ENCODE measurements around the gene LRGUK. TPM values are rescaled to one million over a fixed set of nuclear protein-coding genes. Genes with fewer than 3 reads are reported as not detected.

The LRGUK gene
- polyA plus RNA-seq, 6 donors from 2014 or later, result not detected

DNA sequence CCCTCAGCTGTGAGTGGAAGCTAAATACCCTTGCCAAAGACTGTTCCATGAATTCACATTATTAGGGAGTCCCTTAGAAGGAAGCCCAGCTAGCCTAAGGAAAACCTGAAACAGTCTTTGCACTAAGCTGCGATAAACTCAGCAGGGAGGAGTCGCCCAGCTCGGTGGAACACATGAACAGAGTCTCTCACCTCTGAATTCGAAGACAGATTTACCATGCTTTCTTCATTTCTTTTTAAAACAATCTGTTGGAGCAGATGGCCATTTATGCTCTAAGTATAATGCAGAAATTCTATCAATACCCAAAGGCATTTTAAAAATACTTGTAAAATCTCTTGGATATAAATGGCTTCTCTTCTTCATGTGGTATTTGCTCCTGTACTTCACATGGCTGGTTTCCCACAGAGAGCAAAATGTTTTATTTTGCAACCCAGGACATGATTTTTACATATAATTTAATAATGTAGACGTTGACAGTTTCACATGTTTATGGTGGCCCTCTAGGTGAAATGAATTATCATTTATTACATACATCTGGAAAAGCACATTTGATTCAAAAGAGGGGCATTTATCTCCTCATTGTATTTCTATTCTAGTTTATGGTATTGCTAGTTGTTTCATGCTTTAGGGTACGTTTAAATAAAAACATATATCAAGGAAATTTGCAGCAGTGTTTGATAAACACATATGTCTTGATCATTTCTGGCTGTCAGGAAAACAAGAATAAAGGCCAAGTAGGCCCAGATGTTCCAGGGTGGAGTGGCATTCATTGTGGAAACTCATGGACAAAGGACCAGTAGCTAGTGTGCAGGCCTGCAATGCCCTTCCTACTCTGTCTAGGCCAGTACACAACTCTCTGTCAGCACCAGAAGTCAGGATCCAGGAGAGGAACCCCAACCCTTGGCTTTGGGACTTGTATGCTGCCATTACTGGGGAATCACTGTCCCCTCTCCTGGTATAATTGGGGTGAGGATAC is 52.2 kb downstream of the LRGUK start:
- no peaks in the 10 kb centered on the region for H3K36me3 Mint-ChIP-seq
- H3K27ac Mint-ChIP-seq, result no peak overlapping the region
- no peak overlapping the region for H3K4me3 Mint-ChIP-seq
- H3K27me3 Mint-ChIP-seq, result no peaks in the 10 kb centered on the region
- no peaks in the 10 kb centered on the region for H3K9me3 Mint-ChIP-seq
- no peak for DNase-seq
- H3K4me1 Mint-ChIP-seq, result peaks cover 0 to 8% (median 0%) of the 10 kb centered on the region in 3 donors
- no peak for ATAC-seq (ENCODE audit: low read depth in 2 of 2)

- H3K4me1 Mint-ChIP-seq, result no peaks in the 10 kb centered on the region
Measured at GRCh38 chr7:134180376-134180775, 53.2 kb downstream of the LRGUK start.

GRCh38 chr7:134182078-134182477 is 54.9 kb downstream of the LRGUK start:
- no peak overlapping the region for H3K27ac Mint-ChIP-seq
- H3K36me3 Mint-ChIP-seq, result no peaks in the 10 kb centered on the region

More at GRCh38 chr7:134180376-134180775, 53.2 kb downstream of the LRGUK start:
- H3K36me3 Mint-ChIP-seq, result no peaks in the 10 kb centered on the region
- ATAC-seq (ENCODE audit: low read depth in 2 of 2) (no peak), DNase-seq (no peak)
- no peak overlapping the region for H3K4me3 Mint-ChIP-seq
- H3K9me3 Mint-ChIP-seq, result no peaks in the 10 kb centered on the region
- no peak overlapping the region for H3K27ac Mint-ChIP-seq
- H3K27me3 Mint-ChIP-seq, result no peaks in the 10 kb centered on the region

DNA sequence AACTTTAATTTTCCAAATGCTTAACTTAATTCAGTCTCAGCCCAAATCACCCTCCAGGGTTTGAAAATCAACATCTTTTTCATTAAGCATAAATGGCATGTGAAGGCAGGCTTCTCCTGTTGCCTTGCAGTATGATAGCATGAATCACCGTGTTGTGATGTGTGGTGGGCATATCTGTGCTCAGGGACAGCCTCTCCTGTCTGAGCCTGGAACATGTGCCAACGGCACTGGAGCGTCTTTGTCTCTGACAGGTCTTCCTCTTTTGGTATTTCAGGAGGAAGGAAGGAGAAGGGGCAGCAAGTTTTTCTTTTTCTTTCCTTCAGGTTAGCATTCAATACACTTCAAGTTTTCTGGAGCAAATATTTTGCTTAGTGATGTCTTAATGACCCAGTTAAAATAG is 57.6 kb downstream of the LRGUK start:
- Mint-ChIP-seq H3K9me3 (no peaks in the 10 kb centered on the region), H3K27me3 (no peaks in the 10 kb centered on the region), H3K4me1 (no peaks in the 10 kb centered on the region), H3K4me3 (no peak overlapping the region), H3K36me3 (no peaks in the 10 kb centered on the region), H3K27ac (no peak overlapping the region)
- no peak for ATAC-seq (ENCODE audit: low read depth in 2 of 2)
- DNase-seq, result no peak

More at GRCh38 chr7:134182078-134182477, 54.9 kb downstream of the LRGUK start:
- Mint-ChIP-seq H3K27me3 (no peaks in the 10 kb centered on the region), H3K4me3 (no peak overlapping the region), H3K4me1 (no peaks in the 10 kb centered on the region), H3K9me3 (no peaks in the 10 kb centered on the region)
- ATAC-seq (ENCODE audit: low read depth in 2 of 2), result no peak
- DNase-seq, result no peak

DNA sequence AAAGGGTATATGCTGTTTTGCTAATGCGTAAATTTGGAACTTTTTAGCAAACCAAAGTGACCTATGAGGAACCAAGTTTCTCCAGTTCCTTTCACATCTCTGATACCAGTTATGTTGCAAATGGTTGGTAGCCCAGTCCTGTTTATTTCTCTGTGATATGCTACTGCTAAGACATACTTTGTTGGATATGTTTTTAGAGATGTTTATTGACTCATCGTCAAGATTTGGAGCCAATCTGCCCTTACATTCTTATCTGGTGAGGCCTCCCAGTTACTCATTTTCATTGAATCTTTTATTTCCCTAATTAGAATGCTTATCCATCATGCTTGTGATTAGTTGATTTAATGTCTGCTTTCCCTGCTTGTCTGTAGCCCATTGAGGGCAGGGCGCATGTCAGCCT is 58.9 kb downstream of the LRGUK start:
- no peaks in the 10 kb centered on the region for H3K27me3 Mint-ChIP-seq
- H3K36me3 Mint-ChIP-seq, result no peaks in the 10 kb centered on the region
- no peaks in the 10 kb centered on the region for H3K9me3 Mint-ChIP-seq
- no peak overlapping the region for H3K4me3 Mint-ChIP-seq
- H3K27ac Mint-ChIP-seq, result no peak overlapping the region
- ATAC-seq (ENCODE audit: low read depth in 2 of 2), result no peak
- no peak for DNase-seq
- H3K4me1 Mint-ChIP-seq, result no peaks in the 10 kb centered on the region

GRCh38 chr7:134186801-134187200 is 59.7 kb downstream of the LRGUK start:
- Mint-ChIP-seq H3K9me3 (no peaks in the 10 kb centered on the region), H3K27me3 (no peaks in the 10 kb centered on the region), H3K4me3 (no peak overlapping the region), H3K36me3 (no peaks in the 10 kb centered on the region), H3K27ac (no peak overlapping the region), H3K4me1 (no peaks in the 10 kb centered on the region)
- DNase-seq (no peak), ATAC-seq (ENCODE audit: low read depth in 2 of 2) (no peak)

DNA sequence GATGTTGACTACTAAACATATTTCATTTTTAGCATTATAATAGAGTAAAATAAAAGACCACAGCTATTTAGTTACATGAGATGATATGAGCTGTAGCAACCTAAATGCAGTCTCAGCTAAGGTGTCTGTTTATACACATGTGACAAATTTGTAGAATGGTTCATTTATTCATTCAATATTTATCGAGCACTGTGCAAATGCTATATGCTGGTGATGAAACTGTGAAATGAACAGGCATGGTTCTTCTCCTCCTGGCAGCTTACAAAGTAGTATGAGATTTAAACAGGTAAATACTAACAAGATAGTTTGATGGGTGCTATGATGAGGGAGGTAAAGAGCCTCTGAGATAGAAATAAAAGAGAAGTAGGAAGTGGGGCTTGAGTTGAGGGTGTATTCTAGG is 60.8 kb downstream of the LRGUK start:
- H3K9me3 Mint-ChIP-seq, result no peaks in the 10 kb centered on the region
- H3K4me3 Mint-ChIP-seq, result no peak overlapping the region
- DNase-seq (no peak), ATAC-seq (ENCODE audit: low read depth in 2 of 2) (no peak)
- no peak overlapping the region for H3K27ac Mint-ChIP-seq
- H3K27me3 Mint-ChIP-seq, result no peaks in the 10 kb centered on the region
- no peaks in the 10 kb centered on the region for H3K4me1 Mint-ChIP-seq
- H3K36me3 Mint-ChIP-seq, result no peaks in the 10 kb centered on the region

- H3K27me3 Mint-ChIP-seq, result no peaks in the 10 kb centered on the region
- ATAC-seq (ENCODE audit: low read depth in 2 of 2), result no peak
Measured at GRCh38 chr7:134188311-134188710, 61.2 kb downstream of the LRGUK start.

DNA sequence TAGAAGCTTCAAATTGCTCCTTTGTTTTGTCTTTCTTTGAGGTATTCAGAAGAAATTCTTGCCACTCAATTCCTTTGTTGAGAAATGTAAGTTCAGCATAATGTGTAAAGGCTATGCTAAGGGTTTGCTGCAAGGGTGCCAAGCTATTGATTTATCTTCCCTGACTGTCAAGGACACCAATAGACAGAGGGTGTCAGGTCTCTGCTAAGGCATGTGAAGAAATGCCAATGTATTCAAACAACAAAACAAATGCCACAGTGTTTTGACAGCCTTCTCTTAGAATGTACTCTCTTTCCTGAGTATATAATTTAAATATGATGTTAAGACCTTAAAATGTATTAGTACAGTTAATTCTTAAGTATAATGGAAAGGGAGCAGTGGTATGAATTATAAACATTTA is 62.4 kb downstream of the LRGUK start:
- no peak for ATAC-seq (ENCODE audit: low read depth in 2 of 2)
- no peak overlapping the region for H3K27ac Mint-ChIP-seq
- no peaks in the 10 kb centered on the region for H3K36me3 Mint-ChIP-seq
- no peak for DNase-seq
- H3K9me3 Mint-ChIP-seq, result no peaks in the 10 kb centered on the region
- no peaks in the 10 kb centered on the region for H3K4me1 Mint-ChIP-seq
- H3K4me3 Mint-ChIP-seq, result no peak overlapping the region
- no peaks in the 10 kb centered on the region for H3K27me3 Mint-ChIP-seq

More at GRCh38 chr7:134188311-134188710, 61.2 kb downstream of the LRGUK start:
- no peak for DNase-seq
- Mint-ChIP-seq H3K9me3 (no peaks in the 10 kb centered on the region), H3K4me1 (no peaks in the 10 kb centered on the region), H3K36me3 (no peaks in the 10 kb centered on the region), H3K4me3 (no peak overlapping the region), H3K27ac (no peak overlapping the region)

- no peaks in the 10 kb centered on the region for H3K4me1 Mint-ChIP-seq
- H3K9me3 Mint-ChIP-seq, result no peaks in the 10 kb centered on the region
- DNase-seq (no peak), ATAC-seq (ENCODE audit: low read depth in 2 of 2) (no peak)
- H3K27me3 Mint-ChIP-seq, result no peaks in the 10 kb centered on the region
- H3K27ac Mint-ChIP-seq, result no peak overlapping the region
- H3K4me3 Mint-ChIP-seq, result no peak overlapping the region
- H3K36me3 Mint-ChIP-seq, result no peaks in the 10 kb centered on the region
Measured at GRCh38 chr7:134191876-134192275, 64.7 kb downstream of the LRGUK start.

DNA sequence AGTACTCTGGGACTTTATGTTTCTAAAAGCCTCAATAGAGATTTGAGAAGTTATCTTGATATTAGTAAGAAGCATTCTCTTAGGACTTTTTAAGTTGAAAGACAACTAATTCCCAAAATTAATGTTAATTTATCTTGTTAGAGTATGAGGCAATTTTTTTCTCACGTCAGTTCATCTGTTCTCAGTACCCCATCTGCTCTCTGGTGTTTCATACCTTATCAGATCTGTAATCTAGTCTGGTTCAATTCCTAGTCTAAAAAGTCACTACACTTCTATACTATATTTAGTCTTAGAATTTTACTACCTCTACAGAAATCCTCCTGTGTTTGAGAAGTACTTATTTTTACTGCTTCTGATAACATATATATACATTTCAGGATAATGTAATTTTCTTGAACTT is 66.1 kb downstream of the LRGUK start:
- Mint-ChIP-seq H3K4me3 (no peak overlapping the region), H3K4me1 (no peaks in the 10 kb centered on the region), H3K9me3 (no peaks in the 10 kb centered on the region), H3K36me3 (no peaks in the 10 kb centered on the region), H3K27me3 (peaks cover 0 to 1% (median 0%) of the 10 kb centered on the region in 3 donors), H3K27ac (no peak overlapping the region)
- ATAC-seq (ENCODE audit: low read depth in 2 of 2) (no peak), DNase-seq (no peak)

GRCh38 chr7:134195252-134195651 is 68.1 kb downstream of the LRGUK start:
- no peak overlapping the region for H3K4me3 Mint-ChIP-seq
- no peaks in the 10 kb centered on the region for H3K4me1 Mint-ChIP-seq
- no peak for ATAC-seq (ENCODE audit: low read depth in 2 of 2)
- DNase-seq, result no peak
- peaks cover 0 to 4% (median 0%) of the 10 kb centered on the region in 3 donors for H3K27me3 Mint-ChIP-seq
- H3K36me3 Mint-ChIP-seq, result no peaks in the 10 kb centered on the region
- no peak overlapping the region for H3K27ac Mint-ChIP-seq
- no peaks in the 10 kb centered on the region for H3K9me3 Mint-ChIP-seq

- Mint-ChIP-seq H3K27ac (no peak overlapping the region), H3K4me1 (no peaks in the 10 kb centered on the region), H3K27me3 (peaks cover 0 to 4% (median 0%) of the 10 kb centered on the region in 3 donors), H3K36me3 (no peaks in the 10 kb centered on the region), H3K9me3 (no peaks in the 10 kb centered on the region), H3K4me3 (no peak overlapping the region)
- no peak for DNase-seq
- no peak for ATAC-seq (ENCODE audit: low read depth in 2 of 2)
Measured at GRCh38 chr7:134196439-134196838, 69.3 kb downstream of the LRGUK start.

GRCh38 chr7:134197345-134197744 is 70.2 kb downstream of the LRGUK start:
- Mint-ChIP-seq H3K27ac (no peak overlapping the region), H3K4me1 (no peaks in the 10 kb centered on the region), H3K4me3 (no peak overlapping the region), H3K36me3 (no peaks in the 10 kb centered on the region), H3K27me3 (peaks cover 0 to 4% (median 0%) of the 10 kb centered on the region in 3 donors), H3K9me3 (no peaks in the 10 kb centered on the region)
- DNase-seq, result no peak
- ATAC-seq (ENCODE audit: low read depth in 2 of 2), result no peak

Data from naive B cell (primary cell).